Endothelial cell of umbilical vein (primary cell): ENCODE measurements around the gene FBXO21. TPM values are rescaled to one million over a fixed set of nuclear protein-coding genes. Genes with fewer than 3 reads are reported as not detected.

Source experiments
- BruUV-seq: library from RNA; stranded (reverse); fragments of 400-500 nt; replicated peaks from 2 replicates; lab custom pipeline; 2021; lab: Mats Ljungman, UMichigan
- CTCF ChIA-PET: fragments of 300-600, 350-600 bp; sonication (Branson Sonifier 250); formaldehyde crosslinking; loops from one replicate; lab custom pipeline; 2021; ENCODE audit warnings: antibody characterized with exemption, inconsistent platforms; lab: Charles Lee
- POLR2A ChIA-PET: fragments of 300-600, 350-600 bp; sonication (Branson Sonifier 250); formaldehyde crosslinking; loops from one replicate; lab custom pipeline; 2021; ENCODE audit warnings: antibody characterized with exemption, inconsistent platforms; lab: Charles Lee
- DNase-seq: peaks from one replicate; pipeline ENCODE4 v3.0.0-alpha.2; 2011; ENCODE audit warnings: low read depth, low spot score
- FAIRE-seq: peaks from 2 replicates; lab custom pipeline; 2011; peaks lifted over from hg19 to GRCh38; lab: Jason Lieb, UNC
- H2AFZ ChIP-seq: 2 replicates; pipeline ENCODE4 v1.6.0; 2012; ENCODE audit warnings: low read depth, low read length, control low read depth, inconsistent platforms
- H3K27ac ChIP-seq: 2 replicates; pipeline ENCODE4 v1.5.1; 2011; ENCODE audit warnings: low read depth, mild to moderate bottlenecking, control low read depth, low read length, moderate library complexity; ENCODE audit not compliant: insufficient read depth
- H3K27me3 ChIP-seq, 2 experiments: 2 replicates each; pipeline versions ENCODE4 v1.6.0 to v1.6.1; 2011; ENCODE audit warnings: low read length in 2 of 2, mixed read lengths in 1 of 2; ENCODE audit not compliant: control insufficient read depth in 2 of 2, insufficient read depth in 2 of 2
- H3K36me3 ChIP-seq, 2 experiments: 2 replicates in 1 of 2; 3 replicates in 1 of 2; pipeline ENCODE4 v1.5.1; 2011; ENCODE audit warnings: low read length in 2 of 2, mild to moderate bottlenecking in 1 of 2, moderate library complexity in 1 of 2; ENCODE audit not compliant: control insufficient read depth in 2 of 2, insufficient read depth in 2 of 2; ENCODE audit errors: extremely low read depth in 1 of 2
- H3K4me1 ChIP-seq: 3 replicates; pipeline ENCODE4 v1.5.1; 2011; ENCODE audit warnings: mild to moderate bottlenecking, low read length; ENCODE audit not compliant: control insufficient read depth, insufficient read depth; ENCODE audit errors: extremely low read depth
- H3K4me2 ChIP-seq: 2 replicates; pipeline ENCODE4 v1.6.1; 2011; ENCODE audit warnings: low read length, control low read depth, mixed read lengths; ENCODE audit not compliant: insufficient read depth
- H3K4me3 ChIP-seq, 3 experiments: fragments of 200-600 bp in 1 of 3; sonication (generic), shearing (Covaris generic) in 1 of 3; replicated peaks in 1 of 3; 2 replicates each; pipeline ENCODE4 v1.5.1; 2011 to 2016; ENCODE audit warnings: control low read depth in 3 of 3, low read length in 3 of 3, mild to moderate bottlenecking in 2 of 3, inconsistent platforms in 1 of 3, low read depth in 1 of 3, moderate library complexity in 1 of 3; ENCODE audit not compliant: insufficient read depth in 1 of 3
- H3K79me2 ChIP-seq: 2 replicates; pipeline ENCODE4 v1.6.0; 2012; ENCODE audit warnings: low read length, inconsistent platforms; ENCODE audit not compliant: control insufficient read depth, insufficient read depth
- H3K9ac ChIP-seq: replicated peaks from 2 replicates; pipeline ENCODE3; 2011; ENCODE audit warnings: low read length, control low read depth; ENCODE audit not compliant: insufficient read depth; ENCODE audit errors: extremely low read depth
- H3K9me1 ChIP-seq: replicated peaks from 3 replicates; pipeline ENCODE4 v1.6.0; 2011; ENCODE audit warnings: mild to moderate bottlenecking, low read length; ENCODE audit not compliant: control insufficient read depth, insufficient read depth; ENCODE audit errors: extremely low read depth
- H3K9me3 ChIP-seq: replicated peaks from 2 replicates; pipeline ENCODE4 v1.5.1; 2012; ENCODE audit warnings: low read length, inconsistent platforms; ENCODE audit not compliant: control insufficient read depth, insufficient read depth
- H4K20me1 ChIP-seq: replicated peaks from 2 replicates; pipeline ENCODE3; 2011; ENCODE audit warnings: mild to moderate bottlenecking, low read length; ENCODE audit not compliant: control insufficient read depth, insufficient read depth; ENCODE audit errors: extremely low read depth
- CTCF ChIP-seq, 2 donors: IDR thresholded peaks; 1 replicate in 1 of 2; 2 replicates in 1 of 2; pipeline ENCODE4 v1.5.1; 2011; ENCODE audit warnings: low read length in 2 of 2, mild to moderate bottlenecking in 2 of 2, moderate library complexity in 2 of 2, control low read depth in 1 of 2, inconsistent platforms in 1 of 2, low read depth in 1 of 2; ENCODE audit not compliant: insufficient read depth in 1 of 2; ENCODE audit errors: extremely low read depth in 1 of 2
- EZH2 ChIP-seq: IDR thresholded peaks from 2 replicates; pipeline ENCODE4 v1.6.1; 2012; ENCODE audit warnings: borderline replicate concordance, low read depth, mild to moderate bottlenecking, moderate library complexity, low read length, inconsistent platforms; ENCODE audit not compliant: severe bottlenecking
- FOS ChIP-seq: IDR thresholded peaks from 2 replicates; pipeline ENCODE4 v1.6.1; 2011; ENCODE audit warnings: mild to moderate bottlenecking, low read length, moderate library complexity, borderline replicate concordance; ENCODE audit not compliant: insufficient read depth
- GATA2 ChIP-seq: IDR thresholded peaks from 2 replicates; pipeline ENCODE4 v1.7.0; 2011; ENCODE audit warnings: low read depth, mild to moderate bottlenecking, moderate library complexity, mixed read lengths, low read length; ENCODE audit not compliant: insufficient read length, insufficient read depth
- JUN ChIP-seq: IDR thresholded peaks from 2 replicates; pipeline ENCODE4 v1.6.1; 2011; ENCODE audit warnings: borderline replicate concordance, low read depth; ENCODE audit not compliant: insufficient read length, insufficient read depth
- MYC ChIP-seq: IDR thresholded peaks from one replicate; pipeline ENCODE4 v1.6.1; 2011; ENCODE audit warnings: mild to moderate bottlenecking, low read depth, low read length
- POLR2A ChIP-seq: IDR thresholded peaks from 2 replicates; pipeline ENCODE4 v1.6.1; 2012; ENCODE audit warnings: low read depth, mild to moderate bottlenecking, control low read depth, low read length
- POLR2AphosphoS5 ChIP-seq: IDR thresholded peaks from 2 replicates; pipeline ENCODE4 v1.6.1; 2012; ENCODE audit warnings: low read depth, mild to moderate bottlenecking, control low read depth, low read length, moderate library complexity; ENCODE audit not compliant: insufficient read depth
- dilution Hi-C: fragments of 300-500 bp; cut with MboI; formaldehyde crosslinking; loops from one replicate; pipeline ENCODE4 v1.15.0; 2019; ENCODE audit warnings: low sequenced_read_pairs; ENCODE audit not compliant: extremely low pct_ligation_motif_present
- intact Hi-C: fragments of 100-400 bp; cut with micrococcal nuclease; formaldehyde crosslinking; loops from one replicate; pipeline ENCODE4 v1.10.0; 2022
- polyA plus RNA-seq, 4 experiments: library from polyadenylated mRNA; depleted of rRNA in 3 of 4; stranded (reverse) in 3 of 4; unstranded in 1 of 4; fragments of >200 nt; gene quantifications; 2 replicates each; pipeline versions ENCODE4 v1.2.1 to v1.2.3, GENCODE V29; 2011 to 2012; ENCODE audit warnings: missing spikeins in 1 of 4
- total RNA-seq: library from RNA; stranded (reverse); gene quantifications from 2 replicates; pipeline ENCODE4 v1.2.3, GENCODE V29; 2021
- TF ChIP-seq, protein P1 (sequence below): IDR thresholded peaks from 2 replicates; pipeline ENCODE4 v1.6.1; 2011; ENCODE audit not compliant: insufficient read depth, insufficient read length

Gene FBXO21
- total and polyA plus RNA-seq, 2 donors (not counting 3 experiments of a cell fraction or from before 2014, with no cell fraction given): 41.6 to 66.7 TPM

DNA sequence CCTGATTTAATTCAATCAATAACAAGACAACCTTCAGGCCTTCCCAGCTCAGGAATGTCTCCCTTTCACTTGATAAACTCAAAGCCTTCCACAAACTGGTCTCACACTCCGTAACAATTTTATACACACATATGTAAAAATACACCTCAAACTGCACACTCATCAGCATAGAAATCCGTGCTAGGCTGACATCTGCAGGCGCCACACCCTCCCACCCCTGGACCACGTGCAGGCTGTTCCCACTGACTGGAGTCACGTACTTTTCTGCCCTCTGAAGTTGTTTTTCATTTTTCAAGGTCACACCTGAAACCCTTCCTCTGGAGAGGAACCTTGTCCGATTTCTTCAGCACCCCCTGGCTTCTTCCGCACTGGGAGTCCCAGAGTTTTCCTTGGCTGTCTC, 27.6 kb downstream of the FBXO21 start:
- Histone ChIP-seq H3K27ac (no peak overlapping the region), H3K4me2 (no peak overlapping the region), H3K36me3 (peaks cover 15 to 42% of the 10 kb centered on the region in 2 experiments), H3K9me1 (no peaks in the 10 kb centered on the region), H2AFZ (no peak overlapping the region), H3K9ac (no peak overlapping the region), H3K4me1 (no peaks in the 10 kb centered on the region), H3K4me3 (no peak overlapping the region), H3K27me3 (no peaks in the 10 kb centered on the region), H3K9me3 (no peaks in the 10 kb centered on the region), H3K79me2 (no peaks in the 10 kb centered on the region), H4K20me1 (no peaks in the 10 kb centered on the region)
- intact Hi-C loops: no loop called here
- no TSS peak for BruUV-seq
- ChIA-PET POLR2A (no interaction called here), CTCF (no interaction called here)
- dilution Hi-C loops: no loop called here
- DNase-seq: no peak
- FAIRE-seq: no peak
- no peak for TF ChIP-seq JUN
- TF ChIP-seq EZH2: no peak

- Histone ChIP-seq H3K9ac (no peak overlapping the region), H3K4me3 (no peak overlapping the region), H3K27me3 (no peaks in the 10 kb centered on the region), H2AFZ (no peak overlapping the region), H3K36me3 (peaks cover 15 to 43% of the 10 kb centered on the region in 2 experiments), H3K9me3 (no peaks in the 10 kb centered on the region), H3K27ac (no peak overlapping the region), H3K4me2 (no peak overlapping the region), H4K20me1 (no peaks in the 10 kb centered on the region), H3K4me1 (no peaks in the 10 kb centered on the region), H3K9me1 (no peaks in the 10 kb centered on the region), H3K79me2 (no peaks in the 10 kb centered on the region)
- CTCF ChIA-PET: no interaction called here
- FAIRE-seq: no peak
- BruUV-seq: no TSS peak
- intact Hi-C loops: no loop called here
- no peak for DNase-seq
- POLR2A ChIA-PET: no interaction called here
- no peak for TF ChIP-seq FOS
- no peak for TF ChIP-seq POLR2AphosphoS5
- no peak for TF ChIP-seq JUN
- TF ChIP-seq MYC: no peak
- TF ChIP-seq GATA2: no peak
- TF ChIP-seq CTCF (IDR thresholded peaks at IDR 0.05; ENCODE audit: extremely low read depth in 1 of 2, insufficient read depth in 1 of 2, low read depth in 1 of 2, low read length in 2 of 2): no peak
- TF ChIP-seq, protein P1, sequence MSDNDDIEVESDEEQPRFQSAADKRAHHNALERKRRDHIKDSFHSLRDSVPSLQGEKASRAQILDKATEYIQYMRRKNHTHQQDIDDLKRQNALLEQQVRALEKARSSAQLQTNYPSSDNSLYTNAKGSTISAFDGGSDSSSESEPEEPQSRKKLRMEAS: no peak
- no peak for TF ChIP-seq EZH2
- no peak for TF ChIP-seq POLR2A
- dilution Hi-C loops: no loop called here
These were observed 28.1 kb downstream of the FBXO21 start for GRCh38 chr12:117162167-117162539.
